Smooth muscle cell (in vitro differentiated cells): ENCODE measurements around the gene CDK5. TPM values are rescaled to one million over a fixed set of nuclear protein-coding genes. Genes with fewer than 3 reads are reported as not detected.

Experiments used
- DNase-seq: peaks from one replicate; lab custom pipeline; 2025; ENCODE audit not compliant: unreplicated experiment; lab: John Stamatoyannopoulos, UW
- H2AFZ ChIP-seq: fragments of 200-600 bp; sonication (generic); 2 replicates; pipeline ENCODE4 v1.6.0; 2016; ENCODE audit warnings: antibody characterized with exemption, low read depth, mild to moderate bottlenecking
- H3F3A ChIP-seq: fragments of 200-600 bp; sonication (generic); 2 replicates; pipeline ENCODE4 v1.6.0; 2017; ENCODE audit warnings: antibody characterized with exemption, low read depth
- H3K27ac ChIP-seq: fragments of 200-600 bp; sonication (generic); 2 replicates; pipeline ENCODE4 v1.5.1; 2016; ENCODE audit warnings: low read depth, mild to moderate bottlenecking
- H3K27me3 ChIP-seq: fragments of 200-600 bp; sonication (generic); 2 replicates; pipeline ENCODE4 v1.6.1; 2016; ENCODE audit warnings: low read depth, mild to moderate bottlenecking
- H3K36me3 ChIP-seq: fragments of 200-600 bp; sonication (generic); 2 replicates; pipeline ENCODE4 v1.5.1; 2016; ENCODE audit warnings: low read depth
- H3K4me1 ChIP-seq: fragments of 200-600 bp; sonication (generic); 2 replicates; pipeline ENCODE4 v1.5.1; 2016; ENCODE audit warnings: low read depth
- H3K4me2 ChIP-seq: fragments of 200-600 bp; sonication (generic); 2 replicates; pipeline ENCODE4 v1.6.0; 2016; ENCODE audit warnings: mild to moderate bottlenecking
- H3K4me3 ChIP-seq: fragments of 200-600 bp; sonication (generic); 2 replicates; pipeline ENCODE4 v1.5.1; 2016; ENCODE audit warnings: mild to moderate bottlenecking
- H3K79me2 ChIP-seq: fragments of 200-600 bp; sonication (generic); 2 replicates; pipeline ENCODE4 v1.6.0; 2016; ENCODE audit warnings: low read depth, mild to moderate bottlenecking
- H3K9ac ChIP-seq: fragments of 200-600 bp; sonication (generic); 2 replicates; pipeline ENCODE4 v1.6.0; 2016; ENCODE audit warnings: low read depth
- H3K9me3 ChIP-seq: fragments of 200-600 bp; sonication (generic); replicated peaks from 2 replicates; pipeline ENCODE4 v1.5.1; 2016; ENCODE audit warnings: low read depth
- H4K20me1 ChIP-seq: fragments of 200-600 bp; sonication (generic); 2 replicates; pipeline ENCODE4 v1.6.0; 2016; ENCODE audit warnings: low read depth
- WGBS: methylation state at CpG from one replicate; pipeline ENCODE4 v1.1.7; 2016; ENCODE audit warnings: low lambda C conversion rate; 5-methylcytosine and 5-hydroxymethylcytosine counted together
- polyA plus RNA-seq: library from polyadenylated mRNA; unstranded; fragments of >200 nt; fragmentation: Nextera tagmentation; extraction: Ambion mirVana; gene quantifications from 2 replicates; pipeline ENCODE4 v1.2.1, GENCODE V29; 2016
- total RNA-seq: library from RNA; depleted of rRNA; stranded (reverse); fragments of >200 nt; gene quantifications from 2 replicates; pipeline ENCODE4 v1.2.3, GENCODE V29; 2014
- TF ChIP-seq, protein P1 (sequence below): fragments of 200-600 bp; sonication (generic); IDR thresholded peaks from 2 replicates; pipeline ENCODE4 v1.5.1; 2017; ENCODE audit warnings: borderline replicate concordance, mild to moderate bottlenecking, antibody characterized with exemption; ENCODE audit not compliant: insufficient read depth, poor library complexity, severe bottlenecking

The CDK5 gene
- total and polyA plus RNA-seq, 2 experiments from 2014 or later: 22.1 to 36.4 TPM

DNA sequence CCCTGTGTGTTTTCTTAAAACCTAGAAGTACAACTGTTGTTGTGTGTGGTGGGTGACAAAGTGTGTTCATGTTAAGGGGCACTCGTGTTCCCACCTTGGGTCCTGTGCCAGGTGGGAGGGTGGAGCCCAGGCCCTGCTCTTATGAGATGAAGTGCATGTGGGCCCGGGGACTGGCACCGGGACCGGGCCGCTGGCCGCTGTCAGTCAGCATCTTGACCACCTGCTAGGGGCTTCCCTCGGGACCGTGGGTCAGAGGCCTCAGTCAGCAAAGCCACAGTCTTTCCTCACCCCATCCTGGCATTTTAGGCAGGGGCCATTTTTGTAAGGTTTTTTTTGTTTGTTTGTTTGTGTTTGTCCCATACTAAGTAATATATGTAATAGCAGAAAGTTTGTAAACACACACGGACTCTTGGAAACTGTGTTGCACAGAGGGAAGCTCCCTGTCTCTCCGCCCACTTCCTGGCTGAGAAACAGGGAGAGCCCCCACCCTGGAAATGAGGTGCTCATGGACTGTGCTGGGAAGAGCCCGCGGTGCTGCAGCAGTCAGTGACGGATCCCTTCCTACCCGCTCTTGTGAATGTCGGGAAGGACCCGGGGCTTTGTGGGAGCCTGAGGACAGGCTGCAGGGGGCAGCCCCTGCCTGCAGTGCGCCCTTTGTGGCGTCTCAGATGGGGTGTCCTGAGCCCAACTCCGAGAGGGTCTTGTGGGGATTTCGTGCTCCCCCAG lies 42.0 kb upstream of the CDK5 start:
- Histone ChIP-seq H4K20me1 (peaks cover 98% of the 10 kb centered on the region), H3K79me2 (peaks cover 88% of the 10 kb centered on the region), H3K9ac (no peak overlapping the region), H2AFZ (no peak overlapping the region), H3F3A (no peaks in the 10 kb centered on the region), H3K4me2 (no peak overlapping the region), H3K9me3 (no peaks in the 10 kb centered on the region), H3K4me3 (no peak overlapping the region), H3K36me3 (no peaks in the 10 kb centered on the region), H3K27me3 (no peaks in the 10 kb centered on the region), H3K4me1 (no peaks in the 10 kb centered on the region), H3K27ac (no peak overlapping the region)
- TF ChIP-seq, protein P1, sequence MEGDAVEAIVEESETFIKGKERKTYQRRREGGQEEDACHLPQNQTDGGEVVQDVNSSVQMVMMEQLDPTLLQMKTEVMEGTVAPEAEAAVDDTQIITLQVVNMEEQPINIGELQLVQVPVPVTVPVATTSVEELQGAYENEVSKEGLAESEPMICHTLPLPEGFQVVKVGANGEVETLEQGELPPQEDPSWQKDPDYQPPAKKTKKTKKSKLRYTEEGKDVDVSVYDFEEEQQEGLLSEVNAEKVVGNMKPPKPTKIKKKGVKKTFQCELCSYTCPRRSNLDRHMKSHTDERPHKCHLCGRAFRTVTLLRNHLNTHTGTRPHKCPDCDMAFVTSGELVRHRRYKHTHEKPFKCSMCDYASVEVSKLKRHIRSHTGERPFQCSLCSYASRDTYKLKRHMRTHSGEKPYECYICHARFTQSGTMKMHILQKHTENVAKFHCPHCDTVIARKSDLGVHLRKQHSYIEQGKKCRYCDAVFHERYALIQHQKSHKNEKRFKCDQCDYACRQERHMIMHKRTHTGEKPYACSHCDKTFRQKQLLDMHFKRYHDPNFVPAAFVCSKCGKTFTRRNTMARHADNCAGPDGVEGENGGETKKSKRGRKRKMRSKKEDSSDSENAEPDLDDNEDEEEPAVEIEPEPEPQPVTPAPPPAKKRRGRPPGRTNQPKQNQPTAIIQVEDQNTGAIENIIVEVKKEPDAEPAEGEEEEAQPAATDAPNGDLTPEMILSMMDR: no peak
- no peak for DNase-seq
- WGBS: 92% methylated on average over 20 of the region's 20 CpGs

DNA sequence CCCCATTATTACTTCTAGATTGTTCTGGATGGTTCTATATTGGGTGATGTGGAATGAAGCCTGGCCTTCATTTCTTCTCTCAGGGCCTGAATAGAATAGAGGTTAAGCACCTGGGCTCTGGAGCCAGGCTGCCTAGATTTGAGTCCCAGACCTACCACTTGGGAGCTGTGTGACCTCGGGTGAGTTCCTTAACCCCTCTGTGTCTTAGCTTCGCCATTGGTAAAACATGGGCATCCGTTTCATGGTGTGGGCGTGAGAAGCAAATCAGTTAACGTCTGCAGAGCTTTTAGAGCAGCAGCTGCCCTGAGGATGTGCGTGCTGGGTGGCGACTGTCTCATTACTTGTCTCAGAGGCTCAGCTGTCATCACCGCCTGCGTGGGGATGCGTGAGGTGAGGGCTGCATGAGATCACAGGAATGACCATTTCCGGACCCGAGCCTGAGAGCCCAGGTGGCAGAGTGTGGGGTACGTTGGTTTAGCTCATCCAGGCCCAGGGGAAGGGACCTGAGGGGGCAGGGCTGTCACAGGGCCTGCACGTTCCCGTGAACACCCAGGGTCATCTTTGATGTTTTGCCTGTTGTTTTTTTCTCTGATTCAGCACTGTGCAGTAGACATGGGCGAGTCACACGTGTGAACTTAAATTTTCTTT lies 38.3 kb upstream of the CDK5 start:
- Histone ChIP-seq H3K9me3 (no peaks in the 10 kb centered on the region), H2AFZ (no peak overlapping the region), H3K27ac (peak overlapping the region; percentile 55), H3K9ac (no peak overlapping the region), H3K27me3 (no peaks in the 10 kb centered on the region), H3F3A (no peaks in the 10 kb centered on the region), H3K4me3 (no peak overlapping the region), H4K20me1 (peaks cover 98% of the 10 kb centered on the region), H3K79me2 (peaks cover 98% of the 10 kb centered on the region), H3K4me2 (no peak overlapping the region), H3K36me3 (no peaks in the 10 kb centered on the region), H3K4me1 (no peaks in the 10 kb centered on the region)
- no peak for DNase-seq
- 66% methylated on average over 17 of the region's 17 CpGs for WGBS
- TF ChIP-seq, protein P1: no peak

DNA sequence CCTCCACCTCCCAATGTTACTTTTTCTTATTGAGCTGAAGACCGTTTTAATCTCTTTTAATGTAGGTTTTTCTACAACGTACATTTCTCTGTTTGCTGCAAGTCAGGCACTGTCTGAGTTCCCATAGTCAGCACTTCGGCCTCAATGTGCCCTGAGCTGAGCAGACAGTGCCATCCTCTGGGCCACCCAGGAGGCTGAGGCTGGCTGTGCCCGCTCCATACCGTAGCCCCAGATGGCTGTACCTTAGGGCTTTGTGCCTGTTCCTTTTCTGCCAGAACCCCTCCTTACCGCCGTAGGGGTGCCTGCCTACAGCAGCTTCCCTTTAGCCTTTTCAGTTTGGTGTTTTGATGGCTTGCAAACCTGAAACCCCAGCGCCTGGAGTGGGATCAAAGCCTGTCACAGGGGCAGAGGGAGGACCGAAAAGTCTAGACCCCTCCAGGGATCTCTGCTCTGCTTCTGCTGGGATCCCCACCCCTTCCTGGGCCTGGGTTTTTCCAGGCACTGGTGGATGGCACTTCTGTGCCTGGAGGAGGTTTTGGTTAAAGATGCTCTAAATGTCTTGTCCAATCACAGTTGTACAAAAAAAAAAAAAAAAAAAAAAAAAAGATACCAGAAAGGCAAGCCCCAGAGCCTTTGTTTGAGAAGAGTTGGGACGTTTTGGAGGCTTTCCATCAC lies 37.6 kb upstream of the CDK5 start:
- TF ChIP-seq, protein P1: no peak
- WGBS: 94% methylated on average over 10 of the region's 10 CpGs

More for the DNA sequence above, 37.6 kb upstream of the CDK5 start:
- Histone ChIP-seq H3K9me3 (no peaks in the 10 kb centered on the region), H3K4me2 (no peak overlapping the region), H4K20me1 (peaks cover 98% of the 10 kb centered on the region), H3K27ac (peak overlapping the region; percentile 58), H2AFZ (no peak overlapping the region), H3K4me3 (no peak overlapping the region), H3K36me3 (no peaks in the 10 kb centered on the region), H3K4me1 (no peaks in the 10 kb centered on the region), H3K9ac (no peak overlapping the region), H3K27me3 (no peaks in the 10 kb centered on the region), H3F3A (no peaks in the 10 kb centered on the region), H3K79me2 (peaks cover 98% of the 10 kb centered on the region)
- DNase-seq: no peak
